Lung (tissue), 12 donors: ENCODE data around the gene PPIE. TPM values are rescaled to one million over a fixed set of nuclear protein-coding genes. Genes with fewer than 3 reads are reported as not detected.
"Not testable (repeated sequence)": the region's sequence is repeated elsewhere in the genome, so short reads cannot be mapped to it uniquely, and the experiment has no call there.

Source experiments
- ATAC-seq: fragments of 200-7000 bp; cut with Tn5 transposase; one replicate; pipeline ENCODE4 v1.9.1; 2020; ENCODE audit warnings: moderate number of reproducible peaks; ENCODE audit not compliant: insufficient read depth, low FRiP score
- DNase-seq, 3 donors: peaks; one replicate each; pipeline ENCODE4 v3.0.0-alpha.2; 2013 to 2017
- H3K27ac ChIP-seq, 2 donors: one replicate each; pipeline ENCODE4 v1.5.1; 2013; ENCODE audit warnings: mild to moderate bottlenecking in 2 of 2, moderate library complexity in 2 of 2, control low read depth in 1 of 2, inconsistent platforms in 1 of 2, low read depth in 1 of 2, low read length in 1 of 2
- H3K27me3 ChIP-seq, 3 donors: one replicate each; pipeline ENCODE4 v1.5.1; 2013; ENCODE audit warnings: low read length in 2 of 3; ENCODE audit not compliant: control insufficient read depth in 3 of 3, insufficient read depth in 3 of 3
- H3K36me3 ChIP-seq, 4 donors: one replicate each; pipeline ENCODE4 v1.5.1; 2013; ENCODE audit warnings: low read length in 4 of 4, mild to moderate bottlenecking in 1 of 4, moderate library complexity in 1 of 4; ENCODE audit not compliant: control insufficient read depth in 4 of 4, insufficient read depth in 4 of 4
- H3K4me1 ChIP-seq, 5 donors: one replicate each; pipeline ENCODE4 v1.5.1; 2013; ENCODE audit warnings: low read length in 5 of 5, mild to moderate bottlenecking in 2 of 5, moderate library complexity in 1 of 5; ENCODE audit not compliant: control insufficient read depth in 5 of 5, insufficient read depth in 5 of 5
- H3K4me3 ChIP-seq: one replicate; pipeline ENCODE4 v1.5.1; 2013; ENCODE audit warnings: mild to moderate bottlenecking, control low read depth, moderate library complexity
- H3K9ac ChIP-seq, 2 donors: one replicate each; pipeline ENCODE4 v1.5.1; 2013; ENCODE audit warnings: low read length in 2 of 2, control low read depth in 1 of 2; ENCODE audit not compliant: insufficient read depth in 1 of 2
- H3K9me3 ChIP-seq, 4 donors: one replicate each; pipeline ENCODE4 v1.5.1; 2013; ENCODE audit warnings: low read length in 3 of 4, mild to moderate bottlenecking in 1 of 4, moderate library complexity in 1 of 4; ENCODE audit not compliant: control insufficient read depth in 4 of 4, insufficient read depth in 3 of 4
- CTCF ChIP-seq: IDR thresholded peaks from 2 replicates; pipeline ENCODE4 v1.5.1; 2012; ENCODE audit warnings: mild to moderate bottlenecking; ENCODE audit errors: control extremely low read depth, extremely low read depth
- WGBS, 2 donors: extraction: QIAGEN DNeasy Blood & Tissue Kit; methylation state at CpG; one replicate each; pipeline ENCODE4 v1.1.7; 2013; 5-methylcytosine and 5-hydroxymethylcytosine counted together
- polyA plus RNA-seq, 2 donors: library from polyadenylated mRNA; stranded (reverse); fragments of 200-250 nt; gene quantifications; one replicate each; pipeline ENCODE4 v1.2.1, GENCODE V29; 2013
- total RNA-seq, 2 donors: library from RNA; depleted of rRNA in 1 of 2; stranded (reverse); fragments of >200 nt in 1 of 2; gene quantifications; one replicate each; pipeline ENCODE4 v1.2.1, GENCODE V29; 2014 to 2021
- donor health status: control.
- donor health status: control.
- donor health status: Bipolar disorder and iron deficiency.
- donor health status: healthy.
- donor health status: DM: yes; HTN: yes; CAD: no.

PPIE gene
- total and polyA plus RNA-seq, 4 donors, result 30.5 to 55.5 (median 44.3) TPM

- H3K27me3 ChIP-seq, result peaks cover 0 to 28% (median 18%) of the 10 kb centered on the region in 3 donors
- ATAC-seq, H3K9me3 ChIP-seq, DNase-seq, H3K4me1 ChIP-seq, H3K36me3 ChIP-seq, H3K4me3 ChIP-seq, H3K9ac ChIP-seq, H3K27ac ChIP-seq: not testable (repeated sequence)
- 89 to 93% methylated on average over 9 to 10 of the region's 12 CpGs for WGBS, 2 donors
Measured at GRCh38 chr1:39786303-39787107, 47.8 kb downstream of the PPIE start.

GRCh38 chr1:39787108-39787375, 48.4 kb downstream of the PPIE start:
- H3K4me1 ChIP-seq, H3K9ac ChIP-seq, H3K36me3 ChIP-seq, DNase-seq, H3K27ac ChIP-seq, H3K4me3 ChIP-seq, ATAC-seq, H3K9me3 ChIP-seq: not testable (repeated sequence)
- 94% methylated on average over 5 of the region's 5 CpGs; no CpG with 5 or more reads in 1 of the 2 donors for WGBS, 2 donors
- H3K27me3 ChIP-seq, result peaks cover 0 to 28% (median 21%) of the 10 kb centered on the region in 3 donors

- ATAC-seq, result no peak
- Histone ChIP-seq H3K4me3 (no peak overlapping the region), H3K27ac (no peak overlapping the region), H3K36me3 (no peaks in the 10 kb centered on the region), H3K4me1 (peaks cover 0 to 5% (median 0%) of the 10 kb centered on the region in 5 donors), H3K27me3 (peaks cover 0 to 29% (median 21%) of the 10 kb centered on the region in 3 donors), H3K9ac (no peak overlapping the region), H3K9me3 (peaks cover 0 to 2% (median 0%) of the 10 kb centered on the region in 4 donors)
- WGBS, 2 donors, result 67 to 68% methylated on average over 11 of the region's 11 CpGs
- no peak for DNase-seq
- no peak for TF ChIP-seq CTCF
Measured at GRCh38 chr1:39787468-39787867, 48.8 kb downstream of the PPIE start.

- WGBS, 2 donors, result 4 to 9% methylated on average over 41 to 55 of the region's 55 CpGs
Measured at GRCh38 chr1:39787964-39788363, 49.3 kb downstream of the PPIE start.

GRCh38 chr1:39788426-39788757, 49.7 kb downstream of the PPIE start:
- 0 to 3% methylated on average over 14 to 51 of the region's 51 CpGs for WGBS, 2 donors
- no peak for ATAC-seq
- H3K9ac ChIP-seq, result no peak overlapping the region
- H3K36me3 ChIP-seq, result no peaks in the 10 kb centered on the region
- H3K4me3 ChIP-seq, result peak overlapping the region; percentile 56
- no peak for DNase-seq
- TF ChIP-seq CTCF, result no peak
- H3K4me1 ChIP-seq, result peaks cover 0 to 5% (median 0%) of the 10 kb centered on the region in 5 donors
- H3K9me3 ChIP-seq, result peaks cover 0 to 2% (median 0%) of the 10 kb centered on the region in 4 donors
- no peak overlapping the region for H3K27ac ChIP-seq
- H3K27me3 ChIP-seq, result peaks cover 0 to 31% (median 21%) of the 10 kb centered on the region in 3 donors

More at GRCh38 chr1:39787964-39788363, 49.3 kb downstream of the PPIE start:
- H3K9me3 ChIP-seq, H3K4me1 ChIP-seq, DNase-seq, H3K9ac ChIP-seq, H3K27ac ChIP-seq, ATAC-seq, H3K36me3 ChIP-seq, H3K4me3 ChIP-seq: not testable (repeated sequence)
- H3K27me3 ChIP-seq, result peaks cover 0 to 31% (median 22%) of the 10 kb centered on the region in 3 donors
